Ishikawa (cell line): ENCODE data around the gene PA2G4.

Experiments
- CEBPB ChIP-seq: IDR thresholded peaks from 2 replicates; pipeline ENCODE4 v1.6.1; 2012
- CREB1 ChIP-seq: IDR thresholded peaks from 2 replicates; pipeline ENCODE4 v1.6.1; 2012; ENCODE audit warnings: low read depth
- EGR1 ChIP-seq: IDR thresholded peaks from 2 replicates; pipeline ENCODE4 v1.6.1; 2012
- EP300 ChIP-seq: IDR thresholded peaks from 2 replicates; pipeline ENCODE4 v1.6.1; 2012; ENCODE audit warnings: borderline replicate concordance
- FOXM1 ChIP-seq: IDR thresholded peaks from 2 replicates; pipeline ENCODE4 v1.6.1; 2012; ENCODE audit warnings: low read depth, borderline replicate concordance
- MAX ChIP-seq: IDR thresholded peaks from 2 replicates; pipeline ENCODE4 v1.6.1; 2012
- NFIC ChIP-seq: IDR thresholded peaks from 2 replicates; pipeline ENCODE4 v1.6.1; 2012
- RAD21 ChIP-seq: IDR thresholded peaks from 2 replicates; pipeline ENCODE4 v1.6.1; 2012; ENCODE audit warnings: low read depth
- REST ChIP-seq: IDR thresholded peaks from 2 replicates; pipeline ENCODE4 v1.6.1; 2012; ENCODE audit warnings: low read depth, mild to moderate bottlenecking
- TAF1 ChIP-seq: IDR thresholded peaks from 2 replicates; pipeline ENCODE4 v1.6.1; 2012; ENCODE audit warnings: low read depth, mild to moderate bottlenecking
- TCF12 ChIP-seq: IDR thresholded peaks from 2 replicates; pipeline ENCODE4 v1.6.1; 2012; ENCODE audit warnings: low read depth
- TEAD4 ChIP-seq: IDR thresholded peaks from 2 replicates; pipeline ENCODE4 v1.6.1; 2012
- USF1 ChIP-seq: IDR thresholded peaks from 2 replicates; pipeline ENCODE4 v1.6.1; 2012
- YY1 ChIP-seq: IDR thresholded peaks from 2 replicates; pipeline ENCODE4 v1.6.1; 2012; ENCODE audit warnings: low read depth
- ZBTB7A ChIP-seq: IDR thresholded peaks from 2 replicates; pipeline ENCODE4 v1.6.1; 2012; ENCODE audit warnings: low read depth

PA2G4 gene

GRCh38 chr12:56078427-56078826, 25.9 kb upstream of the PA2G4 start:
- no peak for TF ChIP-seq ZBTB7A
- TF ChIP-seq CREB1: no peak
- TF ChIP-seq REST: no peak
- TF ChIP-seq YY1: no peak
- TF ChIP-seq TEAD4: no peak
- TF ChIP-seq MAX: no peak
- TF ChIP-seq RAD21: no peak
- TF ChIP-seq EP300: no peak
- no peak for TF ChIP-seq EGR1
- no peak for TF ChIP-seq TAF1
- TF ChIP-seq USF1: no peak
- TF ChIP-seq FOXM1: no peak
- no peak for TF ChIP-seq NFIC
- no peak for TF ChIP-seq CEBPB
- no peak for TF ChIP-seq TCF12

- TF ChIP-seq RAD21 (peak; percentile 74), FOXM1 (no peak; the same call in 1 of the 2 replicates), TCF12 (peak; percentile 33; the same call in 1 of the 2 replicates), CEBPB (no peak), MAX (peak; percentile 39; the same call in 1 of the 2 replicates), TEAD4 (peak; percentile 42; the same call in 1 of the 2 replicates), TAF1 (peak; percentile 50), NFIC (0 out of 2 replicates have a peak, but pooled peaks have one; percentile 6)
These were observed 25.2 kb upstream of the PA2G4 start for GRCh38 chr12:56078931-56079722.

- TF ChIP-seq NFIC (no peak; the same call in 1 of the 2 replicates), TAF1 (peak; percentile 58), USF1 (peak; percentile 30; the same call in 1 of the 2 replicates), TEAD4 (no peak; the same call in 1 of the 2 replicates), CEBPB (no peak), ZBTB7A (peak; percentile 97), EGR1 (no peak), TCF12 (peak; percentile 67), RAD21 (peak; percentile 5; the same call in 1 of the 2 replicates), YY1 (no peak; the same call in none of the 2 replicates), MAX (peak; percentile 91), CREB1 (0 out of 2 replicates have a peak, but pooled peaks have one; percentile 7)
These were observed 24.4 kb upstream of the PA2G4 start, which contains the start of gene ERBB3 for GRCh38 chr12:56079723-56080555. Gene ERBB3, plus strand, starts transcription at chr12:56080165. Its CDS starts 136 bp downstream, at chr12:56080301.

GRCh38 chr12:56080556-56081138, 23.7 kb upstream of the PA2G4 start:
- TF ChIP-seq RAD21 (no peak), EP300 (no peak), YY1 (no peak), FOXM1 (no peak), CEBPB (no peak), ZBTB7A (no peak; the same call in 1 of the 2 replicates), USF1 (no peak), TCF12 (no peak), TAF1 (no peak), TEAD4 (no peak), EGR1 (no peak), NFIC (no peak), CREB1 (no peak), REST (no peak), MAX (no peak)
